GM21360 (cell line): ENCODE data around the gene MMEL1.
A peak's percentile ranks its signal among the peaks of the same experiment; 100 is the strongest.

Source experiments
- ATAC-seq: cut with Tn5 transposase; IDR thresholded peaks from one replicate; pipeline ENCODE4 v1.9.1; 2021; ENCODE audit warnings: mild to moderate bottlenecking, moderate library complexity; ENCODE audit not compliant: unreplicated experiment

MMEL1 gene

DNA sequence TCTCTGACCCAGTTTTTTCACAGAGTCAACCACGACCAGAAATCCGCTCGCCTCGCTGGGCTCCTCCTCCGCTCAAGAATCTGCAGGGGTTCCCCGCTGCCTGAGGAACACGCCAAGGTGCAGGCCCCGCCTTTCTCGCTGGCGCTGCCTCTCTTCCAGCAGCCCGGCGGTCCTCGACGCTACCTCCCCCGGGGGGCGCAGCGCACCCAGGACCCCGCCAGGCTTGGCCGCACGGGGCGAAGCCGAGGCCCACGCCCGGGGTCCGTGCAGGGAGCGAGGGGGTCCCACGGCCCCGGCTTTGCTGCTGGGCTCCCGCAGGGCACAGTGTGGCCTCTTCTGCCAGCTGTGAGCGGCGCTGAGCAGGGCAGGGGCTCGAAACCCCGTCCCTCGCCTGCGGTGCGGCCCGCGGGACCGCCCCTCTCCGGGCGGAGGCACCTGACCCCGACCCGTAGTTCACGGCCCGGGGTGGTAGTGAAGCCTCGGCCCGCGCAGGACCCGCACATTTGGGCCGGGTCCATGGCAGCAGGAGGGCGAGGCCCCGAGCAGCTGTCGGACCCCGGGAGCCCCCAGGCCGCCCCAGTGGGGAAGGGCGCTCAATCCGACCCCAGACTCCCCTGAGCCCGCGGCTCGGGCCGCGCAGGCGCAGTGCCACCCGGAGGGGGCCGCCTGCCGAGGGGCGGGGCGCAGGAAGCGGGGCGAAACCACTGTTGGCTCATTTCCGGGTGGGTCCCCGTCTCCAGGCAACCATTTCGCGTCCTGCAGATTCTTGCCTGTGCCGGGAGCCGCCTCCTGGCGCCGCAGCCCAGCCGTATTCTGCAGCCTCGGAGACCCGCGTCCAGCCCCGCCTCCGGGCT lies 10.0 kb upstream of the MMEL1 start:
- peak; percentile 77 for ATAC-seq

DNA sequence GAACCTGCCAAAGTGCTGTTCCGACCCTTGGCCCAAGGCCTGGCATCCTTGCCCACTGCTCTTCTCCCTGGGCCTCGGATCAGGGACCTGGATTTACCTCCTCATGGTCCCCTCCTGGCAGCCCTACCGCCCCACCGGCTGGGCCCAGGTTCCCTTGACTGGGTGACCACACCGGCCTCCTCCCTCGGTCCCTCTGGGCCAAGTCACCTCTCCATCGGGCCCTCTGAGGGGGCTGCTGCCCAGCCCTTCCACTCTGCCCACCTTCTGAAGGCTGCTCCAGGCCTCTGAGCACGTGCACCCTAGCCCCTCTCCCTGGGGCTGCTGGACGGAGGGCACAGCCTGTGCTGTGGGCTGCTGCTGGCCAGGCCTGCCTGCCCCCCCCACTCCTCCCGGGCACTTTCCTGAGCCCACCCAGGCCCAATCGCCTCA lies 9.3 kb upstream of the MMEL1 start:
- ATAC-seq, result peak; percentile 3

DNA sequence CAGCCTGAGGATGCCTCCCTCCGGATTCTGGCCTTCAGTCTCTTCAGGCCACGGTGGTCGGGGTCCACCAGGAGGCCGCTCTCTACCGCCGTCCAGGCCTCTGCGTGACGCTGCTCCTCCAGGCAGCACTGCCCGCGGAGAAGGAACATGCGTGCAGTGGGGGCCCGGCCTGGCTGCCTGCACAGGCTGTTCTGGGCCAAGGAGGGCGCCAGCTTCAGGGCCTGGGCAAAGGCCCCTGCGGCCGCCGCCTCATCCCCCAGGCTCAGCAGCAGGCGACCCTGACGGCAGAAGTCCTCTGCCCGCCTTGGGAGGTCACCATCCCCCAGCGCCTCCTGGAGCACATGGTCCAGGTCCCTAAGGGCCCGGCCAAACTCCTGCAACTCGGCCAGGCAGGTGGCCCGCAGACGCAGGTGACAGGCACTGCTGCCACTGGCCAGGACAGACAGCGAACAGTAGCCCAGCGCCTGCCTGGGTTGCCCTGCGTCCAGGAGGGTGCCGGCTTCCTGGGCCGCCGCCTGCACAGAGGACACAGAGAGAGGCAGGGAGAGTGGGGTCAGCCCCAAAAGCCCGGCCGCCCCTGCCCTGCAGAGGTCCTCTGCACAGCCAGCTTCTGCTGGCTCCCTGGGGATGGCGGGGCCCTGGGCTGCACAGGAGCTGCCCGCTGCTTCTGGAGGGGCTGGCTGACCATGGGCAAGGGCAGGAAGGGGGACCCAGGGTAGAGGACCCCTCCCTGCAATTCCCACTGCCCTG lies 8.7 kb upstream of the MMEL1 start:
- no peak for ATAC-seq

DNA sequence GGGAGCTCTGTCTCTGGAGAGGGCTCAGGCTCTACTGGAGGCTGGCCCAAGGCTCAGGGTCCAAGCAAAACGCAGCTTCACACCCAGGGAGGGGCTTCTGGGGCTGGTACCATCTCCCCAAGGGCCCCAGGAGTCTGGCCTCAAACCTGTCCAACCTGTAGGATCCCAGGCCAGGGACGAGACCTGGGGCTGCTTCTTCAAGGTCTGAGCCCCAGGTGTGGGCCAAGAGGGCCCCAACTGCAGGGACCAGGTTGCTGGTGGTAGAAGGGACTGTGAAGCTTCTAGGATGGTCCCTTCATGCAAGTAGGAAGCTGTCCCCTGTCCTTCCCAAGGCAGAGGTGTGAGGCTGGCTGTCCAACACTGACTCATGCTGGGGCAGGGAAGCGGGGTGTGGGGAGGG lies 7.8 kb upstream of the MMEL1 start:
- ATAC-seq, result no peak

DNA sequence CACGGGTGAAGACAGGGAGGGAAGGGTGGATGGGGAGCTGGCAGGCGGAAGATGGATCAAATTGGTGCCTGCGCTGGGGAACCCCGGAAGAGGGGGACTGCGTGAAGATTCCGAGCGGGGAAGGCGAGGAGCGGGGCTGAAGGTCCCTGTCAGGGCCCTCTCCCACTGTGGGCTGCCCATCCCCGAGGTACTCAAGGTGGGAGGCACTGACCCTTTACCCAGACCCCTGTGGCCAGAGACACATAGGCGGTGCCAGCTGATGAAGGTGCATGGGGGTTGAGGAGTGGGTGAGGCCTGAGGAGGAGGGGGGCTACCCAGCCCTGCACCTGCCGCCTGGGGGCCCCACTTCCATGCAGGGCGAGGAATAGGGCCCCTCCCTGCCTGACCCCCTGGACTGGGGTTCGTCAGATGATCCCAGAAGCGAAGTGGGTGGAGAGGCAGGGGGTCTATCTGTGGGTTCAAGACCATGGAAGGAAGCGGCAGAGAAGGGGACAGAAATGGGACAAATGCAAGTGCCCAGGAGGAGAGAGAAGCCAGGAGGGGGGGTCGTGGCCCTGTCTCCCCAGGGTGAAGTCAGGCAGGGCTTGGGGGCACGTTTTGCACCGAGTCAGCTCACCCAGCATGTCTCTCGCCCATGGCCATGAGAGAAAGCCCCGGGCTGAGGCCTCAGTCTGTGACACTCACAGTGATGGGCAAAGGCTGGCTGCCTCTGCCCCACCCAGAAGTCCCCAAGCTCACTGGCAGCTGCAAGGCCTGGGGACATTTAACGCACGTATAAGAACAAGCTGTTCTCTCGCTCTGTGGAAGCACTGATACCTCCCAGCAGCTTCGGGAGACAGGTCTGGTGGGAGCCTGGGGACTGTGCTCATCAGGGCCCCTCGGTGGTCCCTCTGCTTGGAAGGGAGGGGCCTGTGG lies 7.0 kb upstream of the MMEL1 start:
- no peak for ATAC-seq

DNA sequence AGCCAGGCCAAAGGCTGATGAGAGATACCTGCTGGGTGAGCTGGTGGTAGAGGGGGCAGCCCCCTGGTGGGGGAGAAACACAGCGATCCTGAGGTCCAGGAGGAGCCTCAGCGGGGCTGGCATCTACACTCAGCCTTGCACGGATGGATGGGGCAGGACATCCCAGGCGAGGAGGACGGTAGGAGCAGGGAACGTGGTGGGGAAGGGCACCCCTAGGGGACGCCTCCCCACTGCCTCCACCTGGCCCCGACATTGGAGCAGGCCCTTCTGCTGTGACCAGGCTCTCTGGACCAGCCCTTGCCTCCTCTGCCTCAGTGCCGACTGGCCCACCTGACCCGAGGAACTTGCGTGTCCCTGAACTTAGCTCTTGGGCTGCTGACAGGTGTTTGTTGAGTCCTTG lies 6.4 kb upstream of the MMEL1 start:
- ATAC-seq, result no peak

DNA sequence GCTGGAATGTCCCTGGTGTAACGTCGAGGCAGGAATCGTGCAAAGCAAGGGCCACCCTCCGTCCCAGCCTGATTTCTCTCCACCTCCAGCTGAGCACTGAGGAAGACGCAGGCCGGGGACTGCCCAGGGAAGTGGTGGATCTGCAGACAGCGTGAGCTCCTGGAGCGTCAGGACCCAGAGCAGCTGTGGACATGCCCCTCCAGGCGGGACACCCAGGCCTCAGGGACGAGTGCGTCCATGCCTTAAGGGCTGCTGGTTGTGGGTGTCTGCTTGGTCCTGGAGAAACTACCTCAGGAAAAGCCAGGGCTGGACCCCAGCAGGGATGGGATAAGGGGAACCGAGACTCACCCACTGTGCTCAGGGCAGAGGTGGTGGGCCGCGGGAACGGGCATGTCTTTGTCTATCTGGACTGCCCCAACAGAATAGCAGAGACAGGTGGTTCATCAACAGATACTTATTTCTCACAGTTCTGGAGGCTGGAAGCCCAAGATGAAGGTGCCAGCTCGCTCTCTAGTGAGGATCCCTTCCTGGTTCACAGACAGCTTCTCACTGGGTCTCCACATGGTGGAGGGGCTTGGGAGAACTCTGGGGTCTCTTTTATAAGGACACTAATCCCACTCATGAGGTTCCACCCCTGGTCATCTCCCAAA lies 5.8 kb upstream of the MMEL1 start:
- ATAC-seq, result no peak

DNA sequence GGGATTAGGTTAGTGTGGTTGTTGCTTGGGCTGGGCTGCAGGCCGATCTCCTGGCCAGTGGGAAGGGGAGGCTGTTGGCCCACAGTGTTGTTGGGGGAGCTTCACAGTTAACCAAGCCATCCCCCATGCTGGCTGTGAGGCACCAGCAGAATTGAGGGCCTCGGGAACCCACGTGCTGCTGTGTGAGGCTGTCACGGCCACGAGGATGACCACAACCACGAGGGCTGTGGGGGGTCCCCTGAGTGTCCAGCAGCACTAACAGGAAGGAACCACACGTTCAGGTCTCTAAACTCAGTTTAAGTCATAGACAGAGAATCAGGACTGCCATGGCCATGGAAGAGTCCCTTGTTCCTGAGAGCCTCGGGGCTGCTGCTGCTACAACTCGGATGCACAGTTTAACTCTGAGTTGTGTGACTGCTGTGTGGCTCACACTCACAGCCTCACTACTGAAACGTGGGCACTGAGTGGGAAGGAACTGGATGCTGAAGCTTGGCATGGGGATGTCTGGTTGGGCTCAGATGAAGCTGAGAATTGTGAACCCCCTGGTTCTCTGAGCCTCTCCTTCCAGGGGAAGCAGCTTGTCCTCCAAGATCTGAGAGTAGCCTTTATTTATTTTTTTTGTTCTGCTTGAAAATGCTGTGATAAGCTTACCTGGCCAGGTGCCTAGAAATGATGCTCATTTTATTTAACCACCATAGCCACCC lies 4.8 kb upstream of the MMEL1 start:
- no peak for ATAC-seq

DNA sequence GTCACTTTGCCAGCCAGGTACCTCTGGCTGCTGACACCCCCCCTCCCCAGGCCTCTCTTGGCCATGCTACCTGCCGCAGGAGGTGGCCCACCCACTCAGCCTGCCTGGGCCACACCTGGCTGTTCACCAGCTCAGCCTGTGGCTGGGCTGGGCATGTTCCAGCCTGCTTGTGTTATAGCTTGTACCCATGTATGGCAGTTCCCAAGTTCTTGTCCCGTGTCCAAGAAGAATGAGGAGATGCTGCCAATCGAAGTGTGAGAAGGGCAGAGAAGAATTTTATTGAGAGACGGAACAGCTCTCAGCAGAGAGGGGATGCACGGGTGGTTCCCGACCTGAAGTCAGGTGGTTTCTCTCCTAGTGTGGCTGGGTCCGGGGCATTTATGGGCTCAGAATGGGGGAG lies 3.9 kb upstream of the MMEL1 start:
- ATAC-seq, result no peak

DNA sequence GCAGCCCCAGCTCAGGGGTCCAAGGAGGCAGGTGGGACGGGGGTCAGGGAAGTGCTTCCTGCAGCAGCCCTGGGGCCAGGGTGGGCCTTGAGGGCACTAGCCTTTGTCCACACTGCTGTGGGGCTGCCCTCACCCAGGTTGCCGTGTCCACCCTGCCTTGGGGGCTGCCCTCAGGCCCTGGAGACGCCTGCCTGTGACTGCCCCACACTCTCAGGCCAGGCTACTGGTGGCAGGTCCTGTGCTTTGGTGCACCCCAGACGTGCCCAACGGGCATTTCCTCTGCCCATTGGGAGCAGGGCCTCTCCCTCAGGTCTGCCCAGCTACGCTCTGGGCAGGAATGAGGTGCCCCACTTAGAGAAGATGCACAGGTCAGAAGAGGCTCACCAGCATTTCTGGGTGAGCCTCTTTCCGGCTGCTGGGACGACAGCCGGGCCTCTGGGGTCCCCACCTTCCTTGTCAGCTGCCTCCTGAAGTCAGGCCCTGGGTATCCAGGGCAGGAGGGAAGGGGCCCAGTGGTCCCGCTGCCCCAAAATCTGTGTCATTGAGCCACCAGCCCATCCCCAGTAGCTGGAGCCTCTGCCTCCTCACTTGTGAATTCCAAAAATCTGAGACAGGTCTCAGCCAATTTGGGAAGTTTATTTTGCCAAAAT lies 2.7 kb upstream of the MMEL1 start:
- ATAC-seq, result no peak

DNA sequence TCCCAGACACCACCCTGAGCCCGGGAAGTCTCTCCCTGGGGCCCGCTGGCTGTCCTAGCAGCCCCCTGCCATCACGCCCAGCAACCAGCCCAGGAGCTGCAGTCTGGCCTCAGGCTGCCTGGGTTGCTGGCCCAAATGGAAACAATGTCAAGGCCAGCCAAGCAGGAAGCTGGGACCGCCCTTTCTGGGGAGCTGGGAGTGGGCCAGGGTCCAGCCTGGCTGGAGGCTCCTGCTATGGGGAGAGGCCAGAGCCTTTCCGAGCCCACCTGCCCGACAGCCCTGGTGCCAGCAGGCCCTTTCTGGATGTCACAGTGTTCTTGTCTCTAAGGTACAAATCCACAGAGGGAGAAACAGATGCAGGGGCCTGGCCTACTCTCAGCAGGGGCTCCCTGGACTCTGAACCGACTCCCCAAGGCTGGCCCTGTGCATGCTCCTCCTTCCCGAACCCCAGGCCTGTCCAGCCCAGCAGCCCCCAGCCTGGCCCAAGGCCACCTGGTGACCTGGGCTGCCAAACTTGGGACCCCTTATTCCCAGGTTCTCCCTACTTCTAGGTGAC lies 1.2 kb upstream of the MMEL1 start:
- no peak for ATAC-seq

DNA sequence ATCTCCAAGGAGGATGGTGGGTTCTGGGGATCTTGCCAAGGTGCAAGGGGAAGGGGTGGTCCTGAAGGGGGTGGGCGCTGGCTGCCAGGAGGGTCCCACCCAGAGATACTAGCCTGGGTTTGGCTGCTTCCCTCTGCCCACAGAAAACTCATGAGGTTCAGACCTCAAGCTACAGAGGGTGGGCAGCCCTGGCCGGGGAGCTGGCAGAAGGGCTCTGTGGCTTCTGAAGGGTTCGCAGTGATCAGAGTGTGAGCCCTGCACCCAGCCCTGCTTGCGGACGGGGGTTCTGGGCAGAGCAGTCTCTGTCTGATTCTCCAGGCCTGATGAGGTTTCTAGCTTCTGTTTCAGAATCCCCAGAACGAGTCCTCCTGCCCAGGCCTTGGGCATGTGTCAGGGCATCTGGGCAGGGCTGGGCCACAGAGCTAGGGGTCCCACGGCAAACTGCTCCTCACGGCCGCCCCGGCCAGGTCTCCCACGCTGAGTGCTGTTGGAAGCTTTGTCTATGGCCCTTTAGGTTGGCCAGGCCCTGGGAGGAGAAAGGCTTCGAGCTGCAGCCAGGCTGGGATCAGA lies 635 bp upstream of the MMEL1 start:
- no peak for ATAC-seq

DNA sequence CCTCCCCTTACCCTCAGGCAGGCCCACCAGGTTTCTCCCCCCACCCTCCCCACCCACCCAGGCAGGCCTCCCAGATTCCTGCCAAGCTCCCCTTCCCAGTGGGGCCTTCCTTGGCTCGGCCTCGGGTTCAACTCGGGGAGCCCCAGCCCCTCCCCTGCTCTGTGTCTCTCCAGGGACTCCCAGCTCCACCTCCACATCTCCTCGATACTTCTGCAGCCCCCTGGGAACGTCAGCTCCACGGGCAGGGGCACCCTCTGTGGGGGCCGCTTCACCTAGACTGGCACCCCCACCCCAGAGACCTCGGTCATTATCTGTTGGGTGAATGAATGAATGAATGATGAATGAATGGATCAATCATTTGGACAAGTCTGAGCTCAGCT lies 775 bp downstream of the MMEL1 start:
- no peak for ATAC-seq

DNA sequence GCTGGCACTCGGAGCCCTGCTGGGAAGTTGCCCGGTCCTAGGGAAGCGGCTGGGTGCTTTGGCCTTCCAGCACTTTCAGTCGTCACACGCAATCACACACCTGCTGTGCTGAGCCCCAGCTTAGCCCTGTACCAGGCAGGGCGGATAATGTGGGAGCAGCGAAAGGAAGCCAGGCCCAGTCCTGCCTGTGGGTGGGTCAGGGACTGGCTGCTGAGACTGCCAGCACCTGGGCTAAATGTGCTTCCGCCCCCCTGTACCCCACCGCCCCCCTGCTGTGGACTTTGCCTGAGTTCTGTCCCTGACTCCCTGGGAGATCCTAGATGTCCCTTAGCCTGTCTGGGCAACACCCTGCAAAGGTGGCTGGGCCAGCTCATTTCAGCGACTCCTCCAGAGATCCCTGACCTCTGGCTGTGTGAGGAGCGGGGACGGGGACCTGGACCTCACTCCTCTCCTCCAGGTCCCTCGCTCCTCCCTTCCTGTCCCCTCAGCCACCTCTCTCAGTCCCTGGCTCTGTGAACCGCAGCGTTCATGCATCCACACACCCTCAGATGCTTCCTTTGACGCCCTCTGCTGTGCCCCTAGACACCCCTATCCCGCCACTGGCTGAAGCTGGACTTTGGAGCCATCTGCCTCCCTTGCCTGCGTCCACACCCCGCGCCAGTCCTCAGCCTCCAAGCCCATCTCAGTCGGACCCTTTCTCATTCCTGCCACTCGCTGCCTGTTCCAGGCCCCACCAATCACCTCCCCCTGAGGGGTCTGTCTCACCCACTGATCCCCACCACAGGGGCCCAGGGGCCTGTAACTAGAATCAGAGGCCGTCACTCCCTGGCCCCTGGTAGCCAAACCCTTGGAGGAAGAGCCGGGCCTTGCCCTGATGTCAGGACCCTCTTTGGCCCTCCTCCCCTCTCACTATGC lies 1.4 kb downstream of the MMEL1 start:
- no peak for ATAC-seq

DNA sequence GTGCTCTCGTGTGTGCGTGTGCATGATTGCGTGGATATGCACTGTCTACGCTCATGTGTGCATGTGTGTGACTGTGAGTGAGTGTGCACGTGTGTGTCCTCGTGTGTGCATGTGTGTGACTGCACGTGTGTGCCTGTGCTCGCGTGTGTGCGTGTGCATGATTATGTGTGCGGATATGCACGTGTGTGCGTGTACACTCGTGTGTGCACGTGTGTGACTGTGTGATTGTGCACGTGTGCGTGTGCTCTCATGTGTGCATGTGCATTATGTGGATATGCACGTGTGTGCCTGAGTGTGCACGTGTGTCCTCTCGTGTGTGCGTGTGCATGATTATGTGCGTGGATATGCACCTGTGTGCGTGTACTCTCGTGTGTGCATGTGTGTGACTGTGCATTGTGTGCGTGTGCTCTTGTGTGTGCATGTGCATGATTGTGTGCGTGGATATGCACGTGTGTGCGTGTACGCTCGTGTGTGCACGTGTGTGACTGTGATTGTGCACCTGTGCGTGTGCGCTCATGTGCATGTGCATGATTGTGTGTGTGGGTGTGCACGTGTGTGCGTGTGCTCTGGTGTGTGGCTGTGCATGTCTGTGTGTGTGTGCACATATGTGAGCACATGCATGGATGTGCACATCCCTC lies 2.2 kb downstream of the MMEL1 start:
- no peak for ATAC-seq

DNA sequence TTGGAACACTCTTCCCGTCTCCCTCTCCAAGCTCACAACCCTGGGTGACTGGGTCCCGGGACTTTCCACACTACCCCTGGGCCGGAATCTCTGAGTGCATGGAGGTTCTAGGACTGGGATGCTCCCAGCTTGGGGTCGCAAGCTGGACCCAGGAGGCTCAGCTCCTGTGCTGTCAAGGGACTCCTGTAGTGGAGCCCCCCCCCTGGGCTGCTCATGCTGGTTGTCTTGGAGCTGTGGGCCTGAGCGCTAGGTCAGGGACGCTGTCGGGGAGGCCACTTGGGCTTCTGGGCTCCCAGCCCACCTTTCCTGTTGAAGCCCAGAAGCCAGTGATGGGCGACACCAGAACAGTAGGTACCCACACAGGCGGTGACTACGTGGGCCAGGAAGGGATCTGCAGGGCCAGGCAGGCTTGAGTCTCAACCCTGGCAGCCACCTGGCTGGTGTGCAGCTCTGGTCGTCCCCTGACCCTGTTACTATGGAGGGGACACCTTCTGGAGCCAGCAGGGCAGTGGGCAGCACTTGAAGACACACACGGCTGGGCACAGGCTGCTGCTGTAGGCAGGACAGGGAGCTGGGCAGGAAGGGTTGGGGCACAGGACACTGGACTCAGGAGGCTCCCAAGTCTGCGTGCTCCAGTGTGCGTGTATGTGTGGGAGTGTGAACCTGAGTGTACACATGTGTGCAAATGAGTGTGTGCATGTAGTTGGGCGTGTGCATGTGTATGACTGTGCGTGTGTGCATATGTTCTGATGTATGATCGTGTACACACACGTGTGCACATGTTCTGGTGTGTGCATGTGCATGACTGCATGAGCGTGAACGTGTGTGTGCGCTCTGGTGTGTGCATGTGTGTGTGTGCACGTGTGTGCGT lies 3.0 kb downstream of the MMEL1 start:
- ATAC-seq, result no peak
